Measurements from ENCODE around the gene SGCA. TPM values are rescaled to one million over a fixed set of nuclear protein-coding genes. Genes with fewer than 3 reads are reported as not detected.

Gene SGCA
- total RNA-seq, 1 donor from 2014 or later: 1.7 TPM

GRCh38 chr17:50183421-50183994, 17.7 kb downstream of the SGCA start:
- peaks cover 10% of the 10 kb centered on the region for H3K36me3 Mint-ChIP-seq (ENCODE audit: low read depth)
- intact Hi-C loops (cut with micrococcal nuclease): no loop called here
- peaks cover 44% of the 10 kb centered on the region for H3K4me1 Mint-ChIP-seq
- H3K9me3 Mint-ChIP-seq: no peaks in the 10 kb centered on the region
- ChIA-PET POLR2A (no interaction called here), CTCF (no interaction called here)
- no peak for TF ChIP-seq CTCF (IDR thresholded peaks at IDR 0.05)
- peak overlapping the region; percentile 61 for H3K4me3 Mint-ChIP-seq
- DNase-seq (no peak), ATAC-seq (ENCODE audit: low read depth) (peak; percentile 65)
- H3K27me3 Mint-ChIP-seq: no peaks in the 10 kb centered on the region
- peak overlapping the region; percentile 41 for H3K27ac Mint-ChIP-seq

DNA sequence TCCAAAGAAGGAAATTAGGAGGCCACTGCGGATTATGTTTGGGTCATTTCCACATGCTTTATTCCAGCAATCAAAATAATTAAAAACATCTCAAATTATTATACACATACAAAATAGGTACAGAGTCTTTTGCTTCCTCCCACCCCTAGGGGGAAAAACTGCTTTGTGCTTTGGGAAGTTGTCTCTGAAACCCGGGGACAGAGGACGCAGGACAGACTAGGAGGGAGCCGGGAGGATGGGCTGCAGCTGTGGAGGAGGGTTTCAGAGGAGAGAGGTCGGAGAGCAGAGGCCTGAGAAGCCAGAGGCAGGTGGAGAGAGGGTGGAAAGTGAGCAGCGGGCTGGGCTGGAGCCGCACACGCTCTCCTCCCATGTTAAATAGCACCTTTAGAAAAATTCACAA, 18.3 kb downstream of the SGCA start:
- CTCF ChIA-PET: no interaction called here
- peaks cover 43% of the 10 kb centered on the region for H3K4me1 Mint-ChIP-seq
- POLR2A ChIA-PET: no interaction called here
- peak; percentile 26 for ATAC-seq (ENCODE audit: low read depth)
- H3K36me3 Mint-ChIP-seq (ENCODE audit: low read depth): peaks cover 10% of the 10 kb centered on the region
- intact Hi-C loops (cut with micrococcal nuclease): loop anchor here (1.0 kb wide), 1 partner anchor 9 kb away; no protein-coding TSS in a partner anchor
- TF ChIP-seq CTCF (IDR thresholded peaks at IDR 0.05): no peak
- H3K27me3 Mint-ChIP-seq: no peaks in the 10 kb centered on the region
- H3K9me3 Mint-ChIP-seq: no peaks in the 10 kb centered on the region
- H3K27ac Mint-ChIP-seq: peak overlapping the region; percentile 31
- no peak for DNase-seq
- peak overlapping the region; percentile 61 for H3K4me3 Mint-ChIP-seq

DNA sequence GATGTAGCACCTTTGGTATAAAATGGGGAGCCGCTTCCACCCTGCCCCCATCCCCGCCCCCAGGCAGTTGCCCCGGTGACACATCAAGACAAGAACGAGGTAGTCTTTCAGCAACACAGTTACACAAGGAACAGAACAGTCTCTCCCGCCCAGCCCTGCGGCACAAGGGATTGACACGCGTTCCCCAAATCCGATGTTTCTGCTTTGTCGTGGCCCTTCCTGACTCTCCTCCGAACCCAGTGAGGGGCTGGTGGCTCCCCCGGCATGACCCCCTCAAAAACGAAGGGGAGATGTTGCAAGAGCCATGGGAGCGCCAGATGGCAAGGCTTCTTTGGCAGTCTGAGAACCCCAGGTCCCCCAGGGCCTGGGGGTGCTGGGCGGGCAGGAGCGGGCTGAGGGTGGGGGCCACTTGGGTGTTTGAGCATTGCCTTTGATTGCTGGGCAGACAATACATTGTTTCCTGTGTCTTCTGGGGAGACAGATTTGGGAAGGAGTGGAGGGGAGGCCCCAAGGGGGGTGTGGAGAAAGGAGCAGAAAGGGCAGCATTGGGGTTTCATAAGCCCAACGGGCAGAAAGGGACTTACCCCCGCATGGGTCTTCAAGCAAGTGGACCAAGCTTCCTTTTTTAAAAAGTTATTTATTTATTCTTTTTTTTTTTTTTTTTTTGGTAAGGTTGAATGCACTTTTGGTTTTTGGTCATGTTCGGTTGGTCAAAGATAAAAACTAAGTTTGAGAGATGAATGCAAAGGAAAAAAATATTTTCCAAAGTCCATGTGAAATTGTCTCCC, 19.0 kb downstream of the SGCA start:
- POLR2A ChIA-PET: interaction anchor here (0.6 to 0.9 kb wide), 2 partner anchors 12 to 55 kb away, joined by 3 to 7 read pairs; partner anchors contain the start of gene SAMD14
- CTCF ChIA-PET: no interaction called here
- intact Hi-C loops (cut with micrococcal nuclease): loop anchor here (1.0 kb wide), 1 partner anchor 8 kb away; no protein-coding TSS in a partner anchor
- Mint-ChIP-seq H3K9me3 (no peaks in the 10 kb centered on the region), H3K36me3 (ENCODE audit: low read depth) (peaks cover 10% of the 10 kb centered on the region), H3K4me3 (peak overlapping the region; percentile 57), H3K27me3 (no peaks in the 10 kb centered on the region), H3K4me1 (peaks cover 43% of the 10 kb centered on the region), H3K27ac (no peak overlapping the region)
- ATAC-seq (ENCODE audit: low read depth) (no peak), DNase-seq (no peak)
- no peak for TF ChIP-seq CTCF (IDR thresholded peaks at IDR 0.05)

GRCh38 chr17:50185631-50186471, 20.0 kb downstream of the SGCA start:
- Mint-ChIP-seq H3K27me3 (no peaks in the 10 kb centered on the region), H3K36me3 (ENCODE audit: low read depth) (peaks cover 10% of the 10 kb centered on the region), H3K9me3 (no peaks in the 10 kb centered on the region), H3K27ac (no peak overlapping the region), H3K4me1 (peaks cover 43% of the 10 kb centered on the region), H3K4me3 (no peak overlapping the region)
- ATAC-seq (ENCODE audit: low read depth) (no peak), DNase-seq (no peak)
- no peak for TF ChIP-seq CTCF (IDR thresholded peaks at IDR 0.05)
- intact Hi-C loops (cut with micrococcal nuclease): no loop called here
- POLR2A ChIA-PET: interaction anchor here (0.9 kb wide), 1 partner anchor 56 kb away, joined by 7 read pairs; the partner anchor contains the start of gene SAMD14
- CTCF ChIA-PET: no interaction called here

All from activated B cell treated with CpG ODN at 0.5 μM for 24 hours (primary cell).